SK-N-SH treated with all-trans-retinoic acid at 6 μM for 48 hours (cell line): ENCODE measurements around the gene TRAF7.

Experiments used
- ATAC-seq: fragments of 200-7000 bp; cut with Tn5 transposase; 3 replicates; pipeline ENCODE4 v1.9.1; 2020; ENCODE audit warnings: mild to moderate bottlenecking, moderate library complexity
- ARNTL ChIP-seq: fragments of 450-650 bp; formaldehyde crosslinking; IDR thresholded peaks from 2 replicates; pipeline ENCODE4 v1.5.0; 2020; ENCODE audit warnings: low read depth, mild to moderate bottlenecking, moderate library complexity, borderline replicate concordance
- BACH2 ChIP-seq: fragments of 250-450 bp; sonication (Bioruptor Pico); IDR thresholded peaks from 2 replicates; pipeline ENCODE4 v1.9.0; 2021; ENCODE audit warnings: mild to moderate bottlenecking, borderline replicate concordance
- CSDC2 ChIP-seq: fragments of 250-450 bp; sonication (Bioruptor Pico); IDR thresholded peaks from 2 replicates; pipeline ENCODE4 v1.5.0; 2020; ENCODE audit warnings: mild to moderate bottlenecking, moderate library complexity
- GLIS3 ChIP-seq: fragments of 250-450 bp; sonication (Bioruptor Pico); IDR thresholded peaks from 2 replicates; pipeline ENCODE4 v1.5.0; 2020; ENCODE audit warnings: mild to moderate bottlenecking, moderate library complexity
- OSR1 ChIP-seq: fragments of 250-450 bp; sonication (Bioruptor Pico); IDR thresholded peaks from 2 replicates; pipeline ENCODE4 v1.8.0; 2022; ENCODE audit warnings: moderate library complexity, mild to moderate bottlenecking, inconsistent platforms
- PPARA ChIP-seq: fragments of 250-450 bp; sonication (Bioruptor Pico); IDR thresholded peaks from 2 replicates; pipeline ENCODE4 v1.5.0; 2020; ENCODE audit warnings: mild to moderate bottlenecking, borderline replicate concordance
- RARB ChIP-seq: fragments of 250-450 bp; sonication (Bioruptor Pico); IDR thresholded peaks from 2 replicates; pipeline ENCODE4 v1.8.0; 2021; ENCODE audit warnings: mild to moderate bottlenecking, moderate library complexity
- TCF4 ChIP-seq: fragments of 250-450 bp; sonication (Bioruptor Pico); IDR thresholded peaks from 2 replicates; pipeline ENCODE4 v1.8.0; 2021; ENCODE audit warnings: mild to moderate bottlenecking, moderate library complexity, borderline replicate concordance
- TOX ChIP-seq: fragments of 250-450 bp; sonication (Bioruptor Pico); IDR thresholded peaks from 2 replicates; pipeline ENCODE4 v1.8.0; 2021; ENCODE audit warnings: mild to moderate bottlenecking, moderate library complexity, borderline replicate concordance
- ZFP3 ChIP-seq: fragments of 250-450 bp; sonication (Bioruptor Pico); IDR thresholded peaks from 2 replicates; pipeline ENCODE4 v1.5.0; 2020; ENCODE audit warnings: mild to moderate bottlenecking, moderate library complexity
- ZFP30 ChIP-seq: fragments of 450-650 bp; formaldehyde crosslinking; IDR thresholded peaks from 2 replicates; pipeline ENCODE4 v1.5.0; 2022; ENCODE audit warnings: mild to moderate bottlenecking, moderate library complexity
- ZNF565 ChIP-seq: fragments of 450-650 bp; formaldehyde crosslinking; conservative IDR thresholded peaks from 2 replicates; pipeline ENCODE4 v1.5.0; 2020; ENCODE audit warnings: low read depth, mild to moderate bottlenecking, moderate library complexity
- ZNF70 ChIP-seq: fragments of 450-650 bp; formaldehyde crosslinking; IDR thresholded peaks from 2 replicates; pipeline ENCODE4 v1.5.0; 2020; ENCODE audit warnings: mild to moderate bottlenecking, moderate library complexity
- TF ChIP-seq, protein P1 (sequence below): fragments of 250-450 bp; sonication (Bioruptor Pico); IDR thresholded peaks from 2 replicates; pipeline ENCODE4 v1.5.1; 2020; ENCODE audit warnings: low read depth, mild to moderate bottlenecking, moderate library complexity
- TF ChIP-seq, protein P2 (sequence below): fragments of 250-450 bp; sonication (Bioruptor Pico); IDR thresholded peaks from 2 replicates; pipeline ENCODE4 v1.5.0; 2020; ENCODE audit warnings: mild to moderate bottlenecking, moderate library complexity
- TF ChIP-seq, protein P3 (sequence below): fragments of 250-450 bp; sonication (Bioruptor Pico); IDR thresholded peaks from 2 replicates; pipeline ENCODE4 v1.5.1; 2021; ENCODE audit warnings: mild to moderate bottlenecking, moderate library complexity
- TF ChIP-seq, protein P4 (sequence below): fragments of 250-450 bp; sonication (Bioruptor Pico); IDR thresholded peaks from 2 replicates; pipeline ENCODE4 v1.8.0; 2021; ENCODE audit warnings: low read depth, mild to moderate bottlenecking, moderate library complexity, borderline replicate concordance
- TF ChIP-seq, protein P5 (sequence below): fragments of 250-450 bp; sonication (Bioruptor Pico); IDR thresholded peaks from 2 replicates; pipeline ENCODE4 v1.8.0; 2020; ENCODE audit warnings: mild to moderate bottlenecking, moderate library complexity, borderline replicate concordance

Gene TRAF7

DNA sequence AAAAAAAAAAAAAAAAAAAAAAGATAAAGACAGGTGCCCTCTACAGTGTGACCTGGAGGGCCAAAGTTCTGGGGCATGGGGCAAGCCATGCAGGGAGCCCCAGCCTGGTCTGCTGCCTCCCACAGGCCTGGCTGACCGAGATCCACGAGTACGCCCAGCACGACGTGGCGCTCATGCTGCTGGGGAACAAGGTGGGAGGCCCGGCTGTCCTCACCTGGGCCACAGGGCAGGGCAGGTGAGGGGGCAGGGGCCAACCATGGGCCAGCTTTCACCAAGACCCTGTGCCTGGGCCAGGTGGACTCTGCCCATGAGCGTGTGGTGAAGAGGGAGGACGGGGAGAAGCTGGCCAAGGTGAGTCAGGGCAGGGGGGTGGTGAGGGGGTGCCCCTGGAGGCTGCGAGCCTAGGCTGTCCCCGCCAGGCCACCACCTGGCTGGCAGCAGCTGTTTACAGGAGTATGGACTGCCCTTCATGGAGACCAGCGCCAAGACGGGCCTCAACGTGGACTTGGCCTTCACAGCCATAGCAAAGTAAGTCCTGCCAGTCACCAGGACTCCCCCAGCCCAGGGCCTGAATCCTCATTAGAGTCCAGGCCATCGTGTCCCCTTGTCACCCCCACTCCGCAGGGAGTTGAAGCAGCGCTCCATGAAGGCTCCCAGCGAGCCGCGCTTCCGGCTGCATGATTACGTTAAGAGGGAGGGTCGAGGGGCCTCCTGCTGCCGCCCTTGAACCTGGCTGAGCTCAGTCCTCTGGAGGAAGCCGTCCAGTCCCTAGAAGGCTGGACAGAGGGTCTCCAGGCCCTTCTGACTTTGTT is 2.7 kb upstream of the TRAF7 start:
- ATAC-seq: no peak
- TF ChIP-seq ZNF70: 0 out of 2 replicates have a peak, but pooled peaks have one; percentile 2
- TF ChIP-seq, protein P1, sequence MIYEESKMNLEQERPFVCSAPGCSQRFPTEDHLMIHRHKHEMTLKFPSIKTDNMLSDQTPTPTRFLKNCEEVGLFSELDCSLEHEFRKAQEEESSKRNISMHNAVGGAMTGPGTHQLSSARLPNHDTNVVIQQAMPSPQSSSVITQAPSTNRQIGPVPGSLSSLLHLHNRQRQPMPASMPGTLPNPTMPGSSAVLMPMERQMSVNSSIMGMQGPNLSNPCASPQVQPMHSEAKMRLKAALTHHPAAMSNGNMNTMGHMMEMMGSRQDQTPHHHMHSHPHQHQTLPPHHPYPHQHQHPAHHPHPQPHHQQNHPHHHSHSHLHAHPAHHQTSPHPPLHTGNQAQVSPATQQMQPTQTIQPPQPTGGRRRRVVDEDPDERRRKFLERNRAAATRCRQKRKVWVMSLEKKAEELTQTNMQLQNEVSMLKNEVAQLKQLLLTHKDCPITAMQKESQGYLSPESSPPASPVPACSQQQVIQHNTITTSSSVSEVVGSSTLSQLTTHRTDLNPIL (CRISPR knock-in tag): no peak

DNA sequence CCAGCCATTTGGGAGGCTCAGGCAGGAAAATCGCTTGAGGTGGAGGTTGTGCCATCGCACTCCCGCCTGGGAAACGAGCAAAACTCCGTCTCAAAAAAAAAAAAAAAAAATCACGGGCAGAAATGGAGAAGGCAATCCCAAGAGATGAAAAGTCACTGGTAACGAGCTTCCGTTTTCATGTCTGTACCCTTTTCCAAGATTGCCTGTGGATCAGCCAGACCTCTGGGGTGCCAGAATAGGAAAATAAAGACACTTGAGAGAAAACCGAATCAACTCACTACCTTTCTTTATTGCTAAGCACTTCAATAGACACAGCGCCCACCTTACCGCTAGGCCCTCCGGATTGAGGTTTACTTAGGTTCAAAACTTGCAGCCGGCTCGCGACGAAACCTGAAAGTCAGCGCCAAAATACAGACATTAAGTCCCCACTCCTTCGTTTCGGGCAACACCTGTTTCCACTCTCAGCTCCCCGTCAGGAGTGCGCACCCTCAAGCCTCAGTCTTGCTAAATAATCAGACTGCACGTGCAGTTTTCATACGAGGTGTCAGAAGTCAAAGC is 970 bp upstream of the TRAF7 start:
- TF ChIP-seq TOX (CRISPR knock-in tag) (no peak), ARNTL (CRISPR knock-in tag) (no peak), OSR1 (CRISPR knock-in tag) (no peak), TCF4 (CRISPR knock-in tag) (no peak), ZFP3 (CRISPR knock-in tag) (no peak), BACH2 (CRISPR knock-in tag) (no peak), CSDC2 (no peak), RARB (no peak), ZNF70 (no peak), ZNF565 (CRISPR knock-in tag) (no peak), PPARA (CRISPR knock-in tag) (no peak), ZFP30 (CRISPR knock-in tag) (no peak), GLIS3 (CRISPR knock-in tag) (no peak)
- TF ChIP-seq, protein P1 (CRISPR knock-in tag): no peak
- TF ChIP-seq, protein P2, sequence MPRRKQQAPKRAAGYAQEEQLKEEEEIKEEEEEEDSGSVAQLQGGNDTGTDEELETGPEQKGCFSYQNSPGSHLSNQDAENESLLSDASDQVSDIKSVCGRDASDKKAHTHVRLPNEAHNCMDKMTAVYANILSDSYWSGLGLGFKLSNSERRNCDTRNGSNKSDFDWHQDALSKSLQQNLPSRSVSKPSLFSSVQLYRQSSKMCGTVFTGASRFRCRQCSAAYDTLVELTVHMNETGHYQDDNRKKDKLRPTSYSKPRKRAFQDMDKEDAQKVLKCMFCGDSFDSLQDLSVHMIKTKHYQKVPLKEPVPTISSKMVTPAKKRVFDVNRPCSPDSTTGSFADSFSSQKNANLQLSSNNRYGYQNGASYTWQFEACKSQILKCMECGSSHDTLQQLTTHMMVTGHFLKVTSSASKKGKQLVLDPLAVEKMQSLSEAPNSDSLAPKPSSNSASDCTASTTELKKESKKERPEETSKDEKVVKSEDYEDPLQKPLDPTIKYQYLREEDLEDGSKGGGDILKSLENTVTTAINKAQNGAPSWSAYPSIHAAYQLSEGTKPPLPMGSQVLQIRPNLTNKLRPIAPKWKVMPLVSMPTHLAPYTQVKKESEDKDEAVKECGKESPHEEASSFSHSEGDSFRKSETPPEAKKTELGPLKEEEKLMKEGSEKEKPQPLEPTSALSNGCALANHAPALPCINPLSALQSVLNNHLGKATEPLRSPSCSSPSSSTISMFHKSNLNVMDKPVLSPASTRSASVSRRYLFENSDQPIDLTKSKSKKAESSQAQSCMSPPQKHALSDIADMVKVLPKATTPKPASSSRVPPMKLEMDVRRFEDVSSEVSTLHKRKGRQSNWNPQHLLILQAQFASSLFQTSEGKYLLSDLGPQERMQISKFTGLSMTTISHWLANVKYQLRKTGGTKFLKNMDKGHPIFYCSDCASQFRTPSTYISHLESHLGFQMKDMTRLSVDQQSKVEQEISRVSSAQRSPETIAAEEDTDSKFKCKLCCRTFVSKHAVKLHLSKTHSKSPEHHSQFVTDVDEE (CRISPR knock-in tag): no peak
- TF ChIP-seq, protein P3, sequence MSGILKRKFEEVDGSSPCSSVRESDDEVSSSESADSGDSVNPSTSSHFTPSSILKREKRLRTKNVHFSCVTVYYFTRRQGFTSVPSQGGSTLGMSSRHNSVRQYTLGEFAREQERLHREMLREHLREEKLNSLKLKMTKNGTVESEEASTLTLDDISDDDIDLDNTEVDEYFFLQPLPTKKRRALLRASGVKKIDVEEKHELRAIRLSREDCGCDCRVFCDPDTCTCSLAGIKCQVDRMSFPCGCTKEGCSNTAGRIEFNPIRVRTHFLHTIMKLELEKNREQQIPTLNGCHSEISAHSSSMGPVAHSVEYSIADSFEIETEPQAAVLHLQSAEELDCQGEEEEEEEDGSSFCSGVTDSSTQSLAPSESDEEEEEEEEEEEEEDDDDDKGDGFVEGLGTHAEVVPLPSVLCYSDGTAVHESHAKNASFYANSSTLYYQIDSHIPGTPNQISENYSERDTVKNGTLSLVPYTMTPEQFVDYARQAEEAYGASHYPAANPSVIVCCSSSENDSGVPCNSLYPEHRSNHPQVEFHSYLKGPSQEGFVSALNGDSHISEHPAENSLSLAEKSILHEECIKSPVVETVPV: no peak
- TF ChIP-seq, protein P4, sequence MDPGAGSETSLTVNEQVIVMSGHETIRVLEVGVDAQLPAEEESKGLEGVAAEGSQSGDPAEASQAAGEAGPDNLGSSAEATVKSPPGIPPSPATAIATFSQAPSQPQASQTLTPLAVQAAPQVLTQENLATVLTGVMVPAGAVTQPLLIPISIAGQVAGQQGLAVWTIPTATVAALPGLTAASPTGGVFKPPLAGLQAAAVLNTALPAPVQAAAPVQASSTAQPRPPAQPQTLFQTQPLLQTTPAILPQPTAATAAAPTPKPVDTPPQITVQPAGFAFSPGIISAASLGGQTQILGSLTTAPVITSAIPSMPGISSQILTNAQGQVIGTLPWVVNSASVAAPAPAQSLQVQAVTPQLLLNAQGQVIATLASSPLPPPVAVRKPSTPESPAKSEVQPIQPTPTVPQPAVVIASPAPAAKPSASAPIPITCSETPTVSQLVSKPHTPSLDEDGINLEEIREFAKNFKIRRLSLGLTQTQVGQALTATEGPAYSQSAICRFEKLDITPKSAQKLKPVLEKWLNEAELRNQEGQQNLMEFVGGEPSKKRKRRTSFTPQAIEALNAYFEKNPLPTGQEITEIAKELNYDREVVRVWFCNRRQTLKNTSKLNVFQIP (CRISPR knock-in tag): no peak
- TF ChIP-seq, protein P5, sequence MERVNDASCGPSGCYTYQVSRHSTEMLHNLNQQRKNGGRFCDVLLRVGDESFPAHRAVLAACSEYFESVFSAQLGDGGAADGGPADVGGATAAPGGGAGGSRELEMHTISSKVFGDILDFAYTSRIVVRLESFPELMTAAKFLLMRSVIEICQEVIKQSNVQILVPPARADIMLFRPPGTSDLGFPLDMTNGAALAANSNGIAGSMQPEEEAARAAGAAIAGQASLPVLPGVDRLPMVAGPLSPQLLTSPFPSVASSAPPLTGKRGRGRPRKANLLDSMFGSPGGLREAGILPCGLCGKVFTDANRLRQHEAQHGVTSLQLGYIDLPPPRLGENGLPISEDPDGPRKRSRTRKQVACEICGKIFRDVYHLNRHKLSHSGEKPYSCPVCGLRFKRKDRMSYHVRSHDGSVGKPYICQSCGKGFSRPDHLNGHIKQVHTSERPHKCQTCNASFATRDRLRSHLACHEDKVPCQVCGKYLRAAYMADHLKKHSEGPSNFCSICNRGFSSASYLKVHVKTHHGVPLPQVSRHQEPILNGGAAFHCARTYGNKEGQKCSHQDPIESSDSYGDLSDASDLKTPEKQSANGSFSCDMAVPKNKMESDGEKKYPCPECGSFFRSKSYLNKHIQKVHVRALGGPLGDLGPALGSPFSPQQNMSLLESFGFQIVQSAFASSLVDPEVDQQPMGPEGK (CRISPR knock-in tag): no peak
- ATAC-seq: no peak
